Brain microvascular endothelial cell (primary cell): ENCODE measurements around the gene IDH3A.

ENCODE experiments used
- DNase-seq: peaks from one replicate; pipeline ENCODE4 v3.0.0-alpha.2; 2020
- H3K27ac ChIP-seq: fragments of 250-450 bp; sonication (Bioruptor Pico); 2 replicates; pipeline ENCODE4 v1.5.1; 2020; ENCODE audit warnings: mild to moderate bottlenecking, moderate library complexity
- H3K27me3 ChIP-seq: fragments of 250-450 bp; sonication (Bioruptor Pico); replicated peaks from 2 replicates; pipeline ENCODE4 v1.5.1; 2020; ENCODE audit warnings: mild to moderate bottlenecking
- H3K36me3 ChIP-seq: fragments of 250-450 bp; sonication (Bioruptor Pico); replicated peaks from 2 replicates; pipeline ENCODE4 v1.5.1; 2020; ENCODE audit warnings: mild to moderate bottlenecking
- H3K4me3 ChIP-seq: 2 replicates; pipeline ENCODE4 v1.5.1; 2011; ENCODE audit warnings: low read depth, mild to moderate bottlenecking, control low read depth, low read length, moderate library complexity
- CTCF ChIP-seq: IDR thresholded peaks from 2 replicates; pipeline ENCODE4 v1.5.1; 2011; ENCODE audit warnings: low read depth, mild to moderate bottlenecking, moderate library complexity, low read length, control low read depth, inconsistent platforms; ENCODE audit errors: missing control alignments
- in situ Hi-C: cut with HindIII; loops from 2 replicates; pipeline ENCODE4 v1.10.0; 2017; ENCODE audit warnings: low sequenced_read_pairs, low pct_ligation_motif_present

Gene IDH3A

DNA sequence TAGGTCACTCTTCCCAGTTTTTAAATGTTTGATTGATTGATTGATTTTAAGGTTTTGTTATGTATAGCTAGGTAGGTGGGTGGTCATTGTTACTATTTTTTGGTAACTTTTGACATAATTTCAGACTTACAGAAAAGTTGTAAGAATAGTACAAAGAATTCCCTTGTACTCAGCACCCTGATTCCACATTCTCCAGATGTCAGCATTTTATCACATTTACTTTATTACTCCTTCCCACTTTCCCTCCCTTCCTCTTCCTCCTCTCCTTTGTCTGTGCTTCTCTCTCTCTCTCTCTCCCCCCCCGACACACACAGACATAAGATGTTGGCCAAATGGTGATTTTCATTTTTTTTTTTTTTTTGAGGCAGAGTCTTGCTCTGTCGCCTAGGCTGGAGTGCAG lies 14.8 kb downstream of the IDH3A start:
- peaks cover 31% of the 10 kb centered on the region for H3K36me3 ChIP-seq
- TF ChIP-seq CTCF = no peak
- no peaks in the 10 kb centered on the region for H3K27me3 ChIP-seq
- no peak for DNase-seq
- in situ Hi-C loops = no loop called here
- no peak overlapping the region for H3K27ac ChIP-seq
- H3K4me3 ChIP-seq = no peak overlapping the region

GRCh38 chr15:78167227-78167888 lies 18.2 kb downstream of the IDH3A start:
- Histone ChIP-seq H3K4me3 (no peak overlapping the region), H3K36me3 (peaks cover 36% of the 10 kb centered on the region), H3K27me3 (no peaks in the 10 kb centered on the region), H3K27ac (no peak overlapping the region)
- no peak for DNase-seq
- no peak for TF ChIP-seq CTCF
- in situ Hi-C loops = no loop called here

DNA sequence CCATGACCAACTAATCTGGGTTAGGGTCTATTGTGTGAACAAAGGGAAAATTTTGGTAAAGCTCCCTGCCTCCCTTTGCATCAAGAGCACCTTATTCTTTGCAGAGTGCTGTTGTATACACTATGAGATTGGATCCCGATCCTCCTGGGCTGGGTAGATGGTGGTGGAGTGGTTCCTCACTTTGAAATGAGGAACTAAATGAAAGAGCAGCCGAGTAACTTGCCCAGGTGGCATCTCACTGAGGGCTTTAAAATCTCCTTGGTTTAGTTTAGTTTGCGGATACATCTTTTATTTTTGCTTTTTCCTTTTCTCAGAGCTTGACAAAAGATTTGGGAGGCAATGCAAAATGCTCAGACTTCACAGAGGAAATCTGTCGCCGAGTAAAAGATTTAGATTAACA lies 19.4 kb downstream of the IDH3A start:
- no peak for DNase-seq
- in situ Hi-C loops = no loop called here
- Histone ChIP-seq H3K27me3 (no peaks in the 10 kb centered on the region), H3K27ac (no peak overlapping the region), H3K36me3 (peaks cover 36% of the 10 kb centered on the region), H3K4me3 (no peak overlapping the region)
- no peak for TF ChIP-seq CTCF

DNA sequence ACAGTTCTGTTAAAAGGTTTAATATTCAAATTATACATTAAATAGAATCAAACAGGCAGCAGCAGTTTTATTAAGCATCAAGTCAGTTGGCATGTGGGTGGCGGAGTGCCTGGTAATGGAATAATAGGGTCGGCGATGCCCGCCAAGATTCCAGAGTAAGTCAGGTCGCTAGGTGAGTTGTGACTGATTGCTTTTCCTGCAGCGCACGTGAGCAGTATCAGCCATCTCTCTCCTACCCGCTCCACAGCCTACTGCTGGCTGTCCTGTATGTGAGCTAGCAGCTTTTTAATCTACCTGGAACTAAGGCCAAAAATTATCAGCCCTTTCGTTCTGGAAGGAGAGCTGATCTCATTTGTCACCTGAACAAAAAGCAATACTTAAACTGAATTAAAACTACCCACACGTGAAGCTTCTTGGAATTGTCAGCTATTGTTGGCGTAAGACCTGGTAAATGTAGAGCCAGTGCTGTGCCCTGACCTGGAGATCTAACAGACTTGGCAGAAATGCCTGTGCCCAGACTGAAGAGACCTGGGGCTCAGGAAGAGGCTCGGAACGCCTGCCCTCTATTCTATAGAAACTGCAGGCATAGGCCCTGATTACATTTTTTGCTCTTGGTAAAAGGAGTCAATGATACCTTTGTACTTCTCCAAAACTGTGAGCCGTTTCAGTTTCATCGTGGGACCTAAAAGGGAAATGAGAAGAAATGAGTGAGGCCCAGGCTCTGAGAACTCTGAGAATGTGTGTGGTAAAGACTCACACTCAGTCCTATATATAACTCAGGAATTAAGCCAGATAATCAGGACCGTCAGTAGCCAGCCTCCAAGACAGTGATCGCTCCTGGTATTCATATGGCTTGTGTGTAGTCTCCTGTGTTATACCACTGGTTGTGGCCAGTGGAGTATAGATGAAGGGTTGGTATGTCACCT lies 21.9 kb downstream of the IDH3A start:
- no peak for TF ChIP-seq CTCF
- no peak for DNase-seq
- H3K27me3 ChIP-seq = no peaks in the 10 kb centered on the region
- H3K27ac ChIP-seq = no peak overlapping the region
- no peak overlapping the region for H3K4me3 ChIP-seq
- peaks cover 25% of the 10 kb centered on the region for H3K36me3 ChIP-seq
- in situ Hi-C loops = no loop called here

- H3K27me3 ChIP-seq = no peaks in the 10 kb centered on the region
- H3K36me3 ChIP-seq = peaks cover 20% of the 10 kb centered on the region
- DNase-seq = no peak
- in situ Hi-C loops = no loop called here
- no peak for TF ChIP-seq CTCF
- no peak overlapping the region for H3K4me3 ChIP-seq
- H3K27ac ChIP-seq = no peak overlapping the region
Observed at GRCh38 chr15:78171864-78172472, 22.8 kb downstream of the IDH3A start.
